OCI-LY7 (cell line): ENCODE results near the gene H19.

Experiments
- CTCF ChIP-seq: fragments of 200-600 bp; sonication (generic); conservative IDR thresholded peaks from 2 replicates; pipeline ENCODE4 v1.5.1; 2014; ENCODE audit warnings: mild to moderate bottlenecking, antibody characterized with exemption, low read length, moderate library complexity, mixed read lengths
- EZH2phosphoT487 ChIP-seq: fragments of 200-600 bp; sonication (generic); IDR thresholded peaks from 2 replicates; pipeline ENCODE4 v1.6.1; 2018; ENCODE audit warnings: low read depth, borderline replicate concordance, mild to moderate bottlenecking, mixed run types, antibody characterized with exemption, low read length, moderate library complexity, mixed read lengths

- no peak for TF ChIP-seq CTCF
- TF ChIP-seq EZH2phosphoT487 = no peak
These were observed 27.9 kb downstream of the H19 start for GRCh38 chr11:1969776-1970175.
